HG02759 (cell line): ENCODE data around the gene RFX2.

Experiments used
- ATAC-seq: cut with Tn5 transposase; IDR thresholded peaks from one replicate; pipeline ENCODE4 v1.9.1; 2021; ENCODE audit warnings: mild to moderate bottlenecking, moderate library complexity; ENCODE audit not compliant: unreplicated experiment

The RFX2 gene

GRCh38 chr19:5959260-5960004, 150.9 kb downstream of the RFX2 start:
- no peak for ATAC-seq

DNA sequence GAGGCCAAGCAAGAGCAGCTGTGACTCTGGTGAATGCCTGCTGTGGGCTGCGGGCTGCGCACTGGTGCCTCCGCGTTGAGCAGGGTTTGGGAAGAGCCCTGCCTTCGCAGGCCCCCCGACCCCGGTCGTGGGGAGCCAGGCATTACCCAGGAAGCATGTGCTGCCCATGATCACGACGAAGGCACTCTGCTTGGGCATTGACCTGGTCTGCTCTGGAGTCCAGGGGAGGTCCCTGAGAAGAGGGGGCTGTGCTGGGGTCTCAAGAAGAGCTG, 151.5 kb downstream of the RFX2 start:
- no peak for ATAC-seq

GRCh38 chr19:5958074-5958850, 152.0 kb downstream of the RFX2 start:
- ATAC-seq: no peak

DNA sequence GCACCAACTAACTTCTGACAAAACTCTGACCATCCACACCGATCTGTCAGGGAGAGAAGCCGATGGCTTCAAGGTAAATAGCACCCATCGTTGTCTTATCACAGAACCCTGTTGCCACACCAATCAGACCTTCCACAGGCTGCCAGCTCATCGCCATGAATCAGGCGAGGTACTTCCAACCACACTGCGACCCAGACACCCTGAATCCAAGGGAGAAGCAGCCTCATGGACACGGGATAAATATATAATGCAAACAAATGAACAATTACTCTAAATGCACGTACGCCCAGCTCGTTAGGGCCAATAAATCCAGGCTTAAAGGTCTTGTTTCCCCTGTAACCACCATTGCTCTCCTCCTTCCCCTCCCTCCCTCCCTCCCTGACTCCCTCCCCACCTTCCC, 153.1 kb downstream of the RFX2 start:
- ATAC-seq: no peak

DNA sequence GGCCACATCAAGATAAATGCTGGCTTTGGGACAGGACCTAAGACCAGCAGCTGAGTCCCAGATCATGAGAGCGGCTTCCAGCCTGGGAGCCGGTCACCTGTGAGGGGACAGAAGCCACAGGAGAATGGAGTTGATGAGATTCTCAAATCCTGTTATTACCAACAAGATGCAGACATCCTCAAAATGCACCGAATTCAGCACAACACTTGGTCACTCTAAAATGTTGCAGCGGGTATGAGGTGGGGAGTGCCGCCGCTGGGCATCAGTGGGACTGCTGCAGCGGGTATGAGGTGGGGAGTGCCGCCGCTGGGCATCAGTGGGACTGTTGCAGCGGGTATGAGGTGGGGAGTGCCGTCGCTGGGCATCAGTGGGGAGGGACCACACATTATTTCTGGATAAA, 153.6 kb downstream of the RFX2 start:
- ATAC-seq: no peak

DNA sequence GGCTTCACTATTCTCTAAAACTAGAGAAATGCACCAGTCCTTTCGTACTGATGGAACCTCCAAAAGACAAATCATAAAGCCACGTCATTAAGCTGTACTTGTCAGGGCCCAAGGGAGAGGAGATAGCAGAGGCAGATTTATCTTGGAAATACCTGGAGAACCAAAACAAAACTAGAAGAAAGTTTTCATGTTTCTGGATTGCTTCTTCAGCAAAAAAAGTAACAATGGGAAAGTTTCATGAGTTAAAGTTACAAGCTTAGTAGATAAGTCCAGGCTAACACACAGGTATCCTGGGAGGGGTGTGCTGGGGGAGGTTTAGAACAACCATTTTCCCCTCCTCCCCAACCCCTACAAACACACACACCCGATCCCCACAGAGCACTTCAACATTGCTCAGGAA, 154.0 kb downstream of the RFX2 start:
- ATAC-seq: no peak

- no peak for ATAC-seq
These were observed 154.7 kb downstream of the RFX2 start for GRCh38 chr19:5955636-5955935.

DNA sequence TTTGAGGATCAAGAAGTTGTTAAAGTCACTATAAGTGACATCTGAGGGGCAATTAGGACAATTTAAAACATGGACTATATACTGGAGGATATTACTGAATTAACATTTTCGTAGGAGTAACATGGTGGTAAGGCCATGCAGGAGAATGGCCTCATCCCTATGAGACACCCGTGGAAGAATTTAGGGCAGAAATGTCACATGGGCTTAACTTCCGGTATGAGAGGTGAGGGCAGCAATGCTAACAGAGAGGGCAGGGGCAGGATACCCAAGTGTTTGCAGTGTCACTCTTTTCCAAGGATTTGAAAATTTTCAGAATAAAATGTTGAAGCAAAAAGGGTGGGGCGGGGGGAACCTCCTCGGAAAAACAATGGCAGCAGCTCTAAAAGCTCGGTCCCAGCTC, 156.0 kb downstream of the RFX2 start:
- ATAC-seq: no peak

- no peak for ATAC-seq
These were observed 156.6 kb downstream of the RFX2 start for GRCh38 chr19:5953680-5954213.

DNA sequence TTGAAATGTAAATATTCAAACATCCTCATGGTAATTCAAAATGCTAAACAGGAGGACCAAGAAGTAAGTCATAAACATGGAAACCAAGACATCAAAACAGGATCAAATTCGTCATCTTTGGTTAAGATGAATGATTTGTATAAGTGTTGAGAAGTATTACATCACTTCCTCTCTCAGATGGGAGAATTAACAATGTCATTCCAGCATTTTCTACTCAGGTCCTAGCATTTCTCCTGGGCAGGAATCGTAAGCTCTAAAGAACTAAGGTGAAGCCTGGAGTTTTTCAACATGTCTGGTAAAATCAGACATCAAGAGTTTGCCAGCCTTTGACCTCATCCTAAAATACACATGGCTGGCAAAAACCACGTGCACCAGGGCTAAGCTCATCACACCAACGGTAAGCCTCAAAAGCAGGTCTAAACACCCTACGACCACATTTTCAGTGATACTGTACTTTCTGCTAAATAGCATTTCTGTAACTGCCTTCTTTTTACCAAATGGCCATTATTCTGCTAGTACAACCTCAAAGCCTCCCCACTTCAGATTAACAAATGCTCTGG, 157.2 kb downstream of the RFX2 start:
- no peak for ATAC-seq

DNA sequence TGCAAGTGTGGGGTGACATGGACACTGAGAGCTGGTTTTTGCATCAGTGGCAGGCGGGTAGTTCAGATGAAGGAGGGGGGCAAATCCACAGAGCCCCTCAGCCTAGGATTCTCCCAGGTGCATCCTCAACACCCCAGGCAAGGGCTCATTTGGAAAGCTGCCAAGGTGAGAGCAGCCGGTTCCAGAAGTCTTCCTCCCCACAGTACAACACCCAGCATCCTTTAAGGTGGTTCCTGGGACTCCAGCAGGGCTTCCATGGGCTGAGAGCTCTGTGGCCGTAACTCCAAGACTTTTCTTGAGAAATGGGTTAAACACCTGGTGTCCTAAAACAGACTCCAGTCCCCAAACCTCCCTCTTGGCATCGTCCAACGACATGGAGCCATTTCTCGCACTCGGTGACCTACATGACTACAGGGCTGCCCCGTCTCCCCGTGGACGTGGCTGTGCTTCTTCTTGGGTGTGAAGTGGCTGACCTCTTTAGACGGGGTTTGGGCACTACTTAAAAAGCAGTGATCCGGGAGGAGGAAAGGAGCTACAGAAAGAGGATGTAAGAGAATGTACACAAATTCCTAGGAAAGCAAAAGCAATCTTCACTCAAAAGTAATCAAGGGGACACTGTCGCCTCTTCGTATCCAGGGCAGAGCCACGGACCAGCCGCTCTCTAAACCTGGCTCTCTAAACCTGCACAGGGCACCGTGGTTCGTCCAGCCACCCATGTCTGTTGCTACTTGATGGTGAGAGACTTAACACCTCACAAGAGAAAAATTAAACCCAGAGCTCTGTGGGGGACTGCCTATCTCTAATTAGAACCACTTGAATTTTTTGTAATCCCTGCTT, 157.9 kb downstream of the RFX2 start:
- ATAC-seq: no peak

- ATAC-seq: no peak
These were observed 158.9 kb downstream of the RFX2 start for GRCh38 chr19:5951338-5951861.

DNA sequence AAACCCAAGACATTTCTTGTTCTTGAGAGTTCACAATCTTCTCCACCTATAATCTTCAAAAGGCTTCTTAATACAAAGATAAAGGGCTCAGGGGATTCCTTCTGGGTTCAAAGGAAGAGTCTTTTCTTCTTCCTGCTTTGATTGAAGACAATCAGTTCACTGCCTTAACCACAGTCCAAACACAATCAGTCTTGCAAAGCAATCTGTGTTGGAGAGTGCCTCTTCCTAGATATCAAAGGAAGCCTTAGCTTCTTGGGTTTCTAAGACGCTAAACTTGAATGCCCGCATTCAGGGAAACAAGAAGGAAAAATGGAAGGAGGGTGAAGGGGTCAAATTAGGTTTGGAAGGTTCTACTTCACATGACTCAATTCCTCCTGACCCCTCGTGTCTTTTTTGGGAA, 159.6 kb downstream of the RFX2 start:
- no peak for ATAC-seq

DNA sequence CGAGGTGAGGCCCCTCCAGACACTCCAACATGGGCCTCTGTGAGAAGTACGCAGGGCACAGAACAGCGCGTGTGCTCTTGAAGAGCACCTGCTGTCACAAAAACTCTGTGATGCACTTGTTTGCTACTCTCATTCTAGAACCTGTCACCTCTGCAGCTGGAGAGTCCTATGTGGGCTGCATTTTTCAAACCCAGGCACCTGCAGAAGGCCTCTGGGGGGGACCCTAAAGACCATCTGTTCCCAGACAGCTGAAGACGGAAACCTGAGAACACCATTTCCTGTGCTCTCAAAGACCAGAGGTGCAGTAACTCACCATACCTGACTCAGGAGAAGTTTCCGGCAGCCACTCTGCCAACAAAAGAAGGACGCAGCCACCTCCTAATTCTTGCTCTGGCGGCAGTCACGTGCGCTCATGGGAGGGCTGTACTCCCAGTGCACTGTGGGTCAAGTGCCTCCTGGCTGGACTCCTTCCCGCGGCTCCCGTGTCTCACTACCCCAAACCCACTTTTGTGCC, 160.5 kb downstream of the RFX2 start:
- ATAC-seq: no peak

DNA sequence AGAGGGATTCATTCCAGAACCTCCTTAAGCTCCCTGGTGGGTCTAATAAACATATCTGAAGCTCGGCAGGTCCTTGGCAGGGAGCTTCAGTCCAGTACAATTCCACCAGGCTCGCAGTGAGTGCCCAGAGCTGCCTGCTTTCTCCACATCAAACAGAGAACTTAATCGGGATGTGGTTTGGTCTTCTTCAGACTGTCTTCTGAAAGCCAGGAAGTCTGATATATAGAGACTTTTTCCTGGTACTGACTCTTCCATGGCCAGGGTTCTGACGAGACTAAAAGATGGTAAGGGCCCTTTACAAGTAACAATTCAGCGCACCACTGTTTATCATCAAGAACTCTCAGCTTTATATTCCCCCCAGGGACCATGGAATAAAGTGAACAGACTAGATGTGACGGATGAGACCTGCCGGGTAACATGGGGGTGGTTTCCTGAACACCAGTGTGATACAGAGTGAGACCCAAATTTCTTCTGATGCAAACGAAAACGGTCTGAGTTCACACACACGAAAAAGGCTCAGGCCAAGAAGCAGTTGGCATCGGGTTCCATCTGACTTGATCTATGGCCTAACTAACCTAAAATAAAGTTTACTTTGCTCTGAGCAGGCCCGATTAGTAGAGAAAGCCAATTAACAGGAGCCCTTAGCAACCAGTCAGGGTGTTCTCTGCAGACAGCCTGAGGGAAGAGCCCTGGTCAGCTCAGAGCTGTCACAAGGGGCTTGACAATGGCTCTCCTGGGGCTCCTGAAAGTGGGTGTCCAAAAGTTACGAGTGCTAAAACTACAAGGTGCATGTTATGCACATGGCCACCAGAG, 161.3 kb downstream of the RFX2 start:
- ATAC-seq: no peak

- ATAC-seq: no peak
These were observed 162.9 kb downstream of the RFX2 start for GRCh38 chr19:5947435-5947834.

DNA sequence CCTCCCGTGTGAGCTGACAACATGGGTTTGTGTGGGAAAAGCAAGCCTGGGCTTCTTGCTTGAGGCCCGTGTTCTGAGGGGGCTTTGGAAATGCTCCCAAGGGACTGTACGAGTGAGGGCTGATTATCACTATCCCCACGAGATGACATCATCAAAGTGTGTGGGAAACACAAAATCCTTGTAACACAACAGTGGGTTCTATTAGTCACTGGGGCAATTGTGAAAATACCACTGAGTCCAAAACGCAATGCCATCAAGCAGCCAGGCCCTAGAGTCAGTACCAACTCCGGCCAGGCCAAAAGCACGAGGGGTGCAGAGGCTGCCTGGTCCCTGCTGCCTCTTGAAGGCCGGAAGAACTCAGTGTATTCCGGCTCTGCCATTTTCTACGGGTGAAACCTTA, 166.7 kb downstream of the RFX2 start:
- ATAC-seq: no peak
